Measurements from ENCODE around the gene LYPD6B.

The LYPD6B gene

DNA sequence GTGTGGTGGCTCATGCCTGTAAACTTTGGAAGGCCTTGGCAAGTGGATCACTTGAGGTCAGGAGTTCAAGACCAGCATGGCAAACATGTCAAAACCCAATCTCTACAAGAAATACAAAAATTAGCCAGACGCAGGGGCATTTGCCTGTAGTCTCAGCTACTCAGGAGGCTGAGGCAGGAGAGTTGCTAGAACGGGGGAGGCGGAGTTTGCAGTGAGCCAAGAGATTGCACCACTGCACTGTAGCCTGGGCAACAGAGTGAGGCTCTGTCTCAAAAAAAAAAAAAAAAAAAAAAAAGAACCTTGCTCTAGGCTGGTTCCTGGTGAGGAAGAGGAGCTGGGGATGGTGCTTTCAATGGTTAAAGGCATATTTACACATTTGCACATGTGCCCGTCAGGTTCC, 129.4 kb downstream of the LYPD6B start:
- no peak for DNase-seq

DNA sequence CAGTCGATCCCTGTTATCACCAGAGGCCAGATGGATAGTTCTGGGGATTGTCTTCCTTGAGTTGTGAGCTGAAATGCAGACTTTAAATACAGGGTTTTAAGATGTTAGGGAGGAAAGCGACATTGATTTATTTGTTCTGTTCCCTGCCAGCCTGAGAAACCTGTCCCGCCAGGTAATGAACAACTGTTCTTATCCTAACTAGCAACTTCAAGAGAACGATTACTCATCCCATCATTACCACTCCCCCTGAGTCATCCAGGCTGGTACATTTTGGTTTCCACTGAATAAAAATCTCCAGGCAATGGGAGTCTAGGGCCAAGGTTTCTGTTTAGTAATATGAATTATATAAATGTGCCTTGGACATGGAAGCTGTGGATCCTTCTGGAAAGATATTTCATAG, 131.2 kb downstream of the LYPD6B start:
- no peak for DNase-seq

DNA sequence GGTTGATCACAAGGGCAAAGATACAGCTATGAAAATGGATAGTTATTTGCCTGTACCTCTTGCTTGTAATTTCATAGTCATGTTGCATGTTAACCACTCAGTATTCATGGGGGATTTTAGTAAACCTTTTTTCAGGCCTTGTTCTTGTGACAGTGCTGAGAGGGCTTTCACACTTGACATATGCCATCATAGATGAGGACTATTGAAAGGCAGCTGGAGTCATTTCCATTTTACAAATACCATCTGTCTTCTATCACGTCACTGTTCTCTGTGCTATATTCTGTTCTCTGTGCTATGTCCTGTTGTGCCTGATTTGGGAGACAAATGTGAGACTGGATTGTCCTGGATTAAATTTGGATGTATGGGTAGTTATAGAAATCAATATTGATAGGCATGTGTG, 131.7 kb downstream of the LYPD6B start:
- no peak for DNase-seq

DNA sequence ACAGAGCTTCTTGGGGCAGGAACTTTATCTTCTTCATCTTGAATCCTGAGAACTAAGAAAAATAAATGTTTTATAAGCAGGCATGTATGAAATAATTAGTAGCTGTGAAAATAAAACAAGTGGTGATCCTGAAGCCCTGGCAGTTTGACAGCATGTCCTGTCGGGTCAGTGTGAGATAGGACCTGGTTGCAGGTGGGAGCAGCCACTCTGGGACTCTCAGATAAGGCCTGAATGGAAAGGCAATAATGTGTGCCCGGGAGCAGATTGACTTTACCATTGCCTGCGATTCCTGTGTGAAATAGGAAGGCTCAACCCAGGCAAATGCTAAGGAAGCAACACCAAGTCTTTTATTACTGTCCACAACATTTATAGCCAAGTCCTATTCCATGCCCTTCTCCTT, 132.4 kb downstream of the LYPD6B start:
- DNase-seq = no peak

DNA sequence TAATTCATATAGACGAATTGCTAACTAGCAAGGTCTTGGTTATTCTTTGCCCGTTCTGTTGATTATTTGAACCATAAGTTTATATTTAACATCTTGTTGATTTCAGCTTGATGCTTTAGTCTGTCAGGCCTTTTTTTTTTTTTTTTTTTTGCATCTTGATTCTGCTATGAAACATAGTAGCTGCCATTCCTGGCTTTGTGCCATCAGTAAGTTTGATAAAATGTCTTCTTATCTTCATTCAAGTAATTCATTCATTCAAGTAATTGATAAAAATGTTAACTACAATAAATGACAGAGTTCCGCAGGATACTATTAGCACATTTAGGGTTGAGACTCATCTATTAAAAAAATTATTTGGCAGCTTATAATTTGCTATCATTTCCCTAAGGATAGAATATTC, 134.7 kb downstream of the LYPD6B start:
- no peak for DNase-seq

DNA sequence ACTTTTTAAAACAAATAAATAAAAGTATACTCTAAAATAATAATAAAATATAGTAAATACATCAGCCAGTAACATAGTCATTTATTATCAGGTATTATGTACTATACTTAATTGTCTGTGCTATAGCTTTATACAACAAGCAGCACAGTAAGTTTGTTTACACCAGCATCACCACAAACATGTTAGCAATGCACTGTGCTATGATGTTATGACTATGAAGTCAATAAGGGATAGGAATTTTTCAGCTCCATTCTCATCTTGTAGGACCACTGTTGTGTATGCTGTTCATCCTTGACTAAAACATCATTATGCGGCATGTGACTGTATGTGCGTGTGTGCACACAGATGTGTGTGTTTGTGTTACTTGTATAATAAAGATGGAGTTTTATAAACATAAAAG, 137.5 kb downstream of the LYPD6B start:
- DNase-seq = no peak

DNA sequence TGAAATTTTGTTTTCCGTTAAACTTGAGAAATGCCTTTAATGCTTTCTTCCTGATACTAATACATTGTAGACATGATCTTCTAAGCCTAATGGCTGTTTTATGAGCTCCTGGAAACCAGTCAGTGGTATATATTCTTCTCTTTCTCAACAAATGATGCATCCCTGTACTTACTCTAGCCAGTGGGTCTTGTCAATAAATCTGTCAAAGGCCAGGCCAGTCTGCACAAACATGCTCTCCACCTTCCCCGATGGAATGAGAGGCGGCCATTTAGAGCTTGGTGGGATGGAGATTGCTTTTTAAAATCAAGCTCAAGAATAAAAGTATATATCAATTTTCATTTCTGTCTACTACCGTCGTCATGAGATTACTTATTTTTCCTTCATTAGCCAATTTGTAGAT, 140.1 kb downstream of the LYPD6B start:
- no peak for DNase-seq

DNA sequence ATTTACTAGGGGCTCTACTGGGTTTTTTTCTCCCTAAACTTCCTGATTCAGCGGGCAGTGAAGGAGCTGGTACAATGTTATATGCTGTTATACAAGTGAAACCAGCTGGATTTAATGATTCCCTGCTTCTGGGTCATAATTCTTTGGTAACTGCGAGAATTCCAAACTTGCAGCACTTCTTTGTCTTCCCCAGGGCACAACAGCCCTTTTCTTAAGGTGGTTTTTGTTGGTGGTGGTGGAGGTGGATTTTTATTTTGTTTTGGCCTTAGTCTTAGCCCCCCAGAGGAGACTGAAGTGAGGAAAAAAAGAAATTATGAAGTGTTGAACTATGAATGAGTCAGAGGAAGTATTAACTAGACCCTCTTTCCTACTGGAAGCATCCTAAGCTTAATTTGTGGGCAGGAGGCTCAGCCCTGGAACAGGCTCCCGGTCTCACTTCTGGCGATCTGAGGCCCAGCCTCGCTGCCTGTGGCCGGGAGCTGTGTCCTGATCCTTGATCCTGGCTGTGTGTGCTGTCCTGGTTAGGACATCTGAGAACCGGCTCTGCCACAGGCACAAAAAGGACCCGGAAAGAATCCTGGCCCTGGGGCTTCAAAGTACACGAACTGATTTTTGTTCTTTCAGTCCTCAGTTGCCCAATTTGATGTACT, 141.9 kb downstream of the LYPD6B start:
- no peak for DNase-seq

DNA sequence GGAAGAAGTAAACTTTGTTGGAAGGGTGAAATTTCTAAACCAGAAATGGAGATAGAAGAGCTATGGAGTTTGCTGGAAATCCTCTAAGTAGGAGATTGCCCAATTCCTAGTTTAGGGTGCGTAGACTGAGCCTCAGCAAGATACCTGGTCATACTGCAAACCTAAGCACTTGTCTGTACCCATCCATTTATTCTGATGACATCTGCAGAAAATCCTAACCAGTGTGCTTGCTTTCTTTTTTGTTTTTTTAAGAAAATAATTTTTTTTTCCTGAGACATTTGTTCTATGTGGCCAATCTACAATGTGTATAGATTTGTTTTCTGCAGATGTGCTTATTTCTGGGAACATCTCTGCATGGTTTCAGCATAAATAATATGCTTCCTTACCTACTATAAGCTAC, 144.7 kb downstream of the LYPD6B start:
- no peak for DNase-seq

DNA sequence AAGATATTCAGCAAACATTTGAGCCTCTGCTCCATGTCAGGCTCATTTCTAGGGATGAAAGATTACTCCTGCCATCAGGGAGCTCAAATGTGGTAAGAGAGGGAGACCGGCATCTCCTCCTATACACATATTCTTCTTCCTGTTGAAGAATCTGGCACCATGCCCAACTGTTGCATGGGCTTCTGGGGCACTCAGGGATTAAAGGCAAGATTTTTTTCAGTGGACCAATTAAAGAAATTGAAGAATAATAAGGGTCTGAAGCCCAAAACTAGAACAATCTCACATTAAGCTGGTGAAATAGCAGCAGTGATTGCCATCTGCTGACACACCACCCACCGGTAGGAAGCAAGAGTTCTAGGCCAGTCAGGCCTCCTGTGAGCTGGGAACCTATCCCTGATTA, 146.5 kb downstream of the LYPD6B start:
- no peak for DNase-seq

DNA sequence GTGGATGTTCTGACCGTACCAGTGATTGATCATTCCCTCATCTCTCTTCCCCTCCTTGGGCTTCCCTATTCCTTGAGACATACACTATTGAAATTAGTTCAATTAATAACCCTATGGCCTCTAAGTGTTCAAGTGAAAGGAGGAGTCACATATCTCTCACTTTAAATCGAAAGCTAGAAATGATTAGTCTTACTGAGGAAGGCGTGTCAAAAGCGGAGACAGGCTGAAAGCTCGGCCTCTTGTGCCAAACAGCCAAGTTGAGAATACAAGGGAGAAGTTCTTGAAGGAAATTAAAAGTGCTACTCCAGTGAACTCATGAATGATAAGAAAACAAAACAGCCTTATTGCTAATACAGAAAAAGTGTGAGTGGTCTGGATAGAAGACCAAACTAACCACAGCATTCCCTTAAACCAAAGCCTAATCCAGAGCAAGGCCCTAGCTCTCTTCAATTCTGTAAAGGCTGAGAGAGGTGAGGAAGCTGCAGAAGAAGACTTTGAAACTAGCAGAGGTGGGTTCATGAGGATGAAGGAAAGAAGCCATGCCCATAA, 147.5 kb downstream of the LYPD6B start:
- no peak for DNase-seq

DNA sequence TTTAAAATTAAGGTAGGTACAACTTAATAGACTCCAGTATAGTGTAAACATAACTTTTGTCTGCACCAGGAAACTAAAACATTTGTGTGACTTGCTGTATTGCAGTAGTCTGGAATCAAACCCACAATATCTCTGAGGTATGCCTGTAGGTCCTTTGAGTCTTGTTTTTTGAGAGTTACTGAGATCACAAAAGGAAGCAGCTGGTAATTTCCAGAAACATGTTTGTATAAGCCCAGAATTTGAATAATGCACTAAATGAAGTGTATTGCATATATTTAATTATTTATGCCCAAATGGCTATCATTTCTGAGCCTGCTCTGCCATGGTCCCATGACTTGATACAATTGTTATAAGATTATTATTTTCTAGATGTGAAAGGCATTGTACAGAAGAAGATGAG, 148.6 kb downstream of the LYPD6B start:
- no peak for DNase-seq

DNA sequence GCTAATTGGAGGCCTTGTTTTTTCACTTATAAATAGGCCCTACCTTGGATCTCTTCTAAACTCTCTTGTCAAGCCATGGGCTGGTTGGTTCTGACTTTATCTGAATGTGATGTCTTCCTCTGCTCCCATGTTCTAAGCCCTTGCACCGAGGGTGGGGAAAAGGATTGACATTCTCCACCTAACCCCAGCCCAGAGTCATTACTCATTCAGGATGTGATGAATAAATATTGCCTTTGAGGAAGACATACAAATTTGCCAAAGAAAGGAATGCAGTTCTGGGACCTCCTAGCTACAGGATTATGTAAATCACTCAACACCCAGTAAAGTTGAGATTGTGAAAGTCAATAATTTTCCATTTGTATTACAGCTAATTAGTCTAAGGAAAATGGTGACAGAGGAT, 149.8 kb downstream of the LYPD6B start:
- DNase-seq = no peak

DNA sequence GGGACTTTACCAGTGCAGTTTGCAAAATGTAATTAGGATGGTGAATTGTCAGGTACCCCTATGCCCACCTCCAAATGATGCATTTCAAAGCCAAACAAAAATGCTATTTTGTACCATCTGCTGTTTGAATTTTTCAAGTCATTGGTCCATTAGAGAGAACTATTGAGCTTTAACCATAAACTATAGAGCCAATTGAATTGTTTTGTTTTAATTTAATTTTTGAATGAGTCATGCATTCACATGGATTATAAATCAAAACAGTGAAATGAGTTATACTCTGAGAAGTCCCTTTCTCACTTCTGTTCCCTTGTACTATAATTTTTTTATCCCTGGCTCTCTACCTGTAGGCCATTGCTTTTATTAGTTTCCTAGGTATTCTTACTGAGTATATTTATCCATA, 151.3 kb downstream of the LYPD6B start:
- DNase-seq = no peak

DNA sequence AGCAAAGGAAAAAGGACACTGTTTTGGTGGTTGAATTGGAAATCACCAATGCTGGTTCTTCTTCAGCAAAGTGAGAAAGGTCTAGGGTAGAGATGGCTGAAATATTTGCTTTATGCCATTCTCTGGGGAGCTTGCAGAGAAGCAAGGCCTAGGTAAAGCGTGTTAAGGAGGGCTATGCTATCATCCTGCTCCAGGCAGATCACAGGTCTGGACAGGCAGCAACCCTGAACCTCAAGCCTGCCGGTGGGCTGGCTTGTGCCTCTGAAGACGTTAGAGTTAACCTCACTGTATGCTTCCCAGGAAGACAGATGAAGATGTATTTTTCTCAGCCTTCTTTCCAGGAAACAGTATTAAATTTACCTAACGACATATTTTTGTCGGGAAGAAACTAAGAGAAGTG, 153.4 kb downstream of the LYPD6B start:
- no peak for DNase-seq

DNA sequence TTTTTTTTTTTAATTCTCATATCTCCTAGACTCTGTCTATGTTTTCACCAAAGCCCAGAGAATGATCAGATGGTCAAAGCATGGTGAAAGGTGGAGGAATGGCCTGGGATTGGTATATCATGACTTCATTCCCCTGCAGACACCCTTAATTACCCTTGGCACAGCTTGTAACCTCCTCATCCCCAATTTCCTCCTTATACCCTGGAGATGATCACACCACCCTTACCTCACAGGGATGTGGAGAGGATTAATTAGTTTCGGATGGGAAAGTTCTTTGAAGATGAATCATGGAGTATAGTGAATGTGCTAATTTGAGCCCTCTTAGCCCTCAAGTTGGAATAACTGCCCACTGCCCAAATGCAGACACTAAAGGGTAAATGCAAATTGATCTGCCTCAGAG, 153.9 kb downstream of the LYPD6B start:
- DNase-seq = no peak

DNA sequence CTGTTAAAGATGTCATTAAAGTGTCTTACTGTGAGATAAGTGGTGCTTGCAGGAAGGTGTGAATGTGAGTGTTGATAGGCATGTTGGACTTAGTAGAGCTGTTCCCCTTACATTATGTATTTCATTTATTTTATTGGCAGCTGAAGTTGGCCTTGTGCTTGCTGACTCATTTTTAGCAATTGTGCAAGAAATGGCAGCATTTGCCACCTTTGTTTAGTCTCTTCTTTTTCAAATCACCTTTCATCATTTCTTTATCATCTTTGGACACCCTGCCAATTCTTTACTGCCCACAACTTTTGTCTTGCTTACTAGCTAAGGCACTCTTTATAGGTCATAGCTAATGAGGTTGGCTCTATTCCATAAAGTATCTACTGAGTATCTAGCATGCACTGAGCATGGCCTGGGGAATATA, 161.6 kb downstream of the LYPD6B start:
- no peak for DNase-seq

DNA sequence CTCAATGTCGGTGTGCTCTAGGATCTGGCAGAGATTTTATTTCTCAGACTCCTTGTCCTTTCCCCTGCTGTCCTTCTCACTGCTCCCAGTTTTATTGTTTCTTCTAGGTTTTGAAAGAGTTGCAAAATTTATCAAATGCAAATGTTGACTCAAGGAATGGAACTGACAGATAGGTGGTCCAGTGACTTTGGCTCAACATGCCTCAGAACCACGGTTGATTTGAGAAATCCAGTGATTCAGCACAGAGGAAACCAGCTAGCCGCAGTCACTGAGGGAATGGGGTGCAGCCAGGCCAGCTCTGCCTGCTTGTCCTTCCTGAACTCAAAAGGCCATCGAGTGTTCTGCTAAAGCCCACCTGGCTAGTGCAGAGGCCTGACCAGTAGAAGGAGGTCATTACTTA, 166.2 kb downstream of the LYPD6B start:
- DNase-seq = no peak

DNA sequence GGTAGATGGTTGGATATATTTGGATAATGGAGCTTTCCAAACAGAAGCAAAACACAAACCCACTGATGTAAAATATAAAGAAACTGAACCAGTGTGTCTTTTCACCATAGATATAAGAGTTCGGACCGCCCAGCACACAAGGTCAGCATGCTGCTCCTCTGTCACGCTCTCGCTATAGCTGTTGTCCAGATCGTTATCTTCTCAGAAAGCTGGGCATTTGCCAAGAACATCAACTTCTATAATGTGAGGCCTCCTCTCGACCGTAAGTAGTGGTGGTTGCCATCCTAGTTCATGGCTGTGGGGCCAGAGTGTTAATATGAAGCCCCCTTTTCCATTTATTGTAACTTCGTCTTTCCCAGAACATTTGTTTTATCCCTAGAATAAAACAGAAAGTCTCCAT, 166.6 kb downstream of the LYPD6B start:
- no peak for DNase-seq

DNA sequence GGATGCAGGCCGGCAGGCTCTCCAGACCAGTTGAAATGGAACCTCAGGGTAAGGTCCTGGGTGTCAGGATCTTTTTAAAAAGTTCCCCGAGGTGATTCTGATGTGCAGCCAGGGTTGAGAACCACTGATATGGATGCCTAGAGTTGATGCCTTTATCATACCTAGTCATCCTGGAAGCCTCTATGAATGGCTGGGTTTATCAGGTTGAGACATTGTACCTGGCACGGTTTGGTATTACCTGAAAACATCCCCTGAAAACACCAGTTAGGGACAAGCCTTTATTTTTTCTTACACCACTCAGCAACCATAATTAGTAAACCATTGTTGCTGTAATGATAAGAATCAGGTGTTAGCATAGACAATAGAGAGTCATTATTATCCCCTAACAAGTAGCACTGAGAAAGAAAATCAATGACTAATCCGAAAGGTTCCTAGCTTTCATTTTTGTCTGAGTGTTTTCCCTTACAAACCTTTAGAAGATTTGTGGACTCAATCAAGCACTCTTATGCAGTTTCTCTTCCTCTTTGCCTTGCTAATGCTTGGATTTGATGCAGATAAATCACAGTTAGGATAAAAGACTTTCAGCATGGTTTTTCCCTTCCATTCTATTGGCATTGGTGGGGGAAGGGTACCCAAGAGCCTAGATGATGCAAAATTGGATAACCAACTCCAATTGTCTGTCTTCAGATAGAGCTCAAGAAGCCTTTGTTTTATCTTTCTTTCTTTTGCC, 175.4 kb downstream of the LYPD6B start:
- no peak for DNase-seq

DNA sequence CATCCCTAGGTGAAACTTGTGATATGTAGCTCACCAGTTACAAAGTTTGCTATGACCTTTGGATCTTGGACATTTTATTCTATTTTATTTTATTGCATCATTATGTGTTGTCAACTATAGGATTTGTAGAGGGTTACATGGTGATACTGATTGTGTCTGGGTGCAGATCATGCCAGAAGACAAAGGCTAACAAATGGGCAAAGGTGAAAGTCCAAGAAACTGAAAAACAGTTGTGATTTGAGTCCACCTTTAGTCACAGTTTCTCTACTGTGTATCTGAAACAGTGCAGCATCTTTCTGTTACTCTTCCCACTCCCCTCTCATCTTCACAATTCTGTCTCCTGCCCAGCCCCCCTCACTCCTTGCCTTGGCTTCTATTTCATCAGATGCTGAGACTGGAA, 180.0 kb downstream of the LYPD6B start:
- DNase-seq = no peak

DNA sequence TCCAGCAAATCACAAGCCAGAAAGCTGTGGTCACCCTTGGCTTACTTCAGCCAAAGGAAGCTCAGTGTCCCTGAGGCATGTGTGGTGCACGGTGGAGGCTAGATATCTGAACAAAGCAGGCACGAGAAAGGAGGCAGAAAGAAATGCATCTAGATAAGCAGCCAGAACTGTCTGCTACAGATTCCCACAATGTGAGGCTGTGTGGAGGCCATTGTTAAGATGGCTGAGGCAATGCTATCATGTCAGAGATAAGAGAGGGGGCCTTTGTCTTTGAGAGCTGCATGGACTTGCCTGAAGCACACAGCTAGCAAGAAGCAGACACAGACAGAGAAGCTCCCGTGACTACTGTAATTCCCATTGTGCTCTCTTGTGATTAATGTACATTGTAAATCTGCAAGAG, 181.4 kb downstream of the LYPD6B start:
- no peak for DNase-seq

DNA sequence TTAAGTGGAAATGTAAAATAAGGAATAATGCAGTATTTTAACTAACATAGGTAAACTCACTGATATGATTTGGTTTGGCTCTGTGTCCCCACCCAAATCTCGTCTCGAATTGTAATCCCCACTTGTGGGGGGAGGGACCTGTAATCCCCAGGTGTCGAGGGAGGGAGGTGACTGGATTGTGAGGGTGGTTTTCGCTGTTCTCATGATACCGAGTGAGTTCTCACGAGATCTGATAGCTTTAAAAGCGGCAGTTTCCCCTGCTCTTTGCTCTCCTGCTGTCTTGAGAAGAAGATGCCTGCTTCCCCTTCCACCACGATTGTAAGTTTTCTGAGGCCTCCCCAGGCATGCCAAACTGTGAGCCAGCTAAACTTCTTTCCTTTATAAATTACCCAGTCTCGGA, 182.5 kb downstream of the LYPD6B start:
- DNase-seq = no peak

DNA sequence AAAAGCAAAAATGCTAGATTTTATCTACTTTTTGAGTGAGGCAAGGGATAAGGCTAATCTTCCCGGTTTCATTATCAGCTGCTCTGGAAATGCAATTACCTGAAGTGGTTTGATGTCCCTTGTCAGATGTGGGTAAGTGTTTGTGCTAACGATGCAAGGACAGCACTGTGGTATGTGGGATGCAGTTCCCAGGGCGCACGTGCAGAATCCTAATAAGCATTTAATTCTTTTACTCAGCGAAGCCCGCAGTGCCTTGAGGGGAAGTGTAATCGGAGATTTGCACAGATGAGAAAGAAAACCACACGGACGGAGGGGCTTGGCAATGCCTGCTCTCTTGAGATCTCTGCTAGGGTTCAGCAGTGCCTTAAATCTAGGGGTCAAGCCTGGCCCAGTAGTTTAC, 183.4 kb downstream of the LYPD6B start:
- DNase-seq = no peak

All from activated effector memory CD4-positive, alpha-beta T cell treated with anti-CD3 and anti-CD28 coated beads, Interleukin-2, amount 50 U/mL, for 16 hours (primary cell).